Prostate gland (tissue), 2 donors: ENCODE measurements around the gene MYOZ3.

ENCODE experiments used
- POLR2A ChIP-seq: fragments of 450-650 bp; IDR thresholded peaks from one replicate; pipeline ENCODE4 v1.6.1; 2016; ENCODE audit warnings: antibody characterized with exemption, mild to moderate bottlenecking
- POLR2AphosphoS5 ChIP-seq: sonication (generic); formaldehyde crosslinking; IDR thresholded peaks from one replicate; pipeline ENCODE4 v1.6.1; 2017; ENCODE audit warnings: antibody characterized with exemption
- TF ChIP-seq, protein P1 (sequence below), 4 experiments: fragments of 200-600 bp in 2 of 4; fragments of 450-650 bp in 2 of 4; sonication (generic) in 2 of 4; IDR thresholded peaks; 1 replicate in 3 of 4; 2 replicates in 1 of 4; pipeline ENCODE4 v1.5.1; 2016 to 2019; ENCODE audit warnings: antibody characterized with exemption in 4 of 4, mild to moderate bottlenecking in 2 of 4, moderate library complexity in 2 of 4

DNA sequence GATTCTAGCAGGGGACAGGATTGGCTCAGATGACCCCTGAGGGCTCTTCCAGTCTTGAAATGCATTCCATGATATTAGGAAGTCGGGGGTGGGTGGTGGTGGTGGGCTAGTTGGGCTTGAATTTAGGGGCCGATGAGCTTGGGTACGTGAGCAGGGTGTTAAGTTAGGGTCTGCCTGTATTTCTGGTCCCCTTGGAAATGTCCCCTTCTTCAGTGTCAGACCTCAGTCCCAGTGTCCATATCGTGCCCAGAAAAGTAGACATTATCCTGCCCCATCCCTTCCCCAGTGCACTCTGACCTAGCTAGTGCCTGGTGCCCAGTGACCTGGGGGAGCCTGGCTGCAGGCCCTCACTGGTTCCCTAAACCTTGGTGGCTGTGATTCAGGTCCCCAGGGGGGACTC, 2.9 kb upstream of the MYOZ3 start:
- TF ChIP-seq, protein P1, sequence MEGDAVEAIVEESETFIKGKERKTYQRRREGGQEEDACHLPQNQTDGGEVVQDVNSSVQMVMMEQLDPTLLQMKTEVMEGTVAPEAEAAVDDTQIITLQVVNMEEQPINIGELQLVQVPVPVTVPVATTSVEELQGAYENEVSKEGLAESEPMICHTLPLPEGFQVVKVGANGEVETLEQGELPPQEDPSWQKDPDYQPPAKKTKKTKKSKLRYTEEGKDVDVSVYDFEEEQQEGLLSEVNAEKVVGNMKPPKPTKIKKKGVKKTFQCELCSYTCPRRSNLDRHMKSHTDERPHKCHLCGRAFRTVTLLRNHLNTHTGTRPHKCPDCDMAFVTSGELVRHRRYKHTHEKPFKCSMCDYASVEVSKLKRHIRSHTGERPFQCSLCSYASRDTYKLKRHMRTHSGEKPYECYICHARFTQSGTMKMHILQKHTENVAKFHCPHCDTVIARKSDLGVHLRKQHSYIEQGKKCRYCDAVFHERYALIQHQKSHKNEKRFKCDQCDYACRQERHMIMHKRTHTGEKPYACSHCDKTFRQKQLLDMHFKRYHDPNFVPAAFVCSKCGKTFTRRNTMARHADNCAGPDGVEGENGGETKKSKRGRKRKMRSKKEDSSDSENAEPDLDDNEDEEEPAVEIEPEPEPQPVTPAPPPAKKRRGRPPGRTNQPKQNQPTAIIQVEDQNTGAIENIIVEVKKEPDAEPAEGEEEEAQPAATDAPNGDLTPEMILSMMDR (IDR thresholded peaks at IDR 0.05) = no peak
- TF ChIP-seq POLR2A = no peak
- TF ChIP-seq POLR2AphosphoS5 = no peak
